Activated naive CD4-positive, alpha-beta T cell treated with anti-CD3 and anti-CD28 coated beads, Interleukin-2, amount 50 U/mL, for 24 hours (primary cell): ENCODE data around the gene CD7.
A peak's percentile ranks its signal among the peaks of the same experiment; 100 is the strongest.
"Not testable (repeated sequence)": the region's sequence is repeated elsewhere in the genome, so short reads cannot be mapped to it uniquely, and the experiment has no call there.

Experiments used
- H3K27ac Mint-ChIP-seq: one replicate; pipeline ENCODE4 v1.8.0; 2021; ENCODE audit warnings: mild to moderate bottlenecking, mixed read lengths
- H3K27me3 Mint-ChIP-seq: one replicate; pipeline ENCODE4 v1.8.0; 2021; ENCODE audit warnings: mixed read lengths
- H3K36me3 Mint-ChIP-seq: one replicate; pipeline ENCODE4 v1.8.0; 2021; ENCODE audit warnings: mixed read lengths
- H3K4me1 Mint-ChIP-seq: one replicate; pipeline ENCODE4 v1.8.0; 2021; ENCODE audit warnings: mixed read lengths
- H3K4me3 Mint-ChIP-seq: one replicate; pipeline ENCODE4 v1.8.0; 2021; ENCODE audit warnings: mild to moderate bottlenecking, mixed read lengths
- H3K9me3 Mint-ChIP-seq: one replicate; pipeline ENCODE4 v1.8.0; 2021; ENCODE audit warnings: mixed read lengths

The CD7 gene

GRCh38 chr17:82350182-82351030 is 33.0 kb upstream of the CD7 start:
- H3K27me3 Mint-ChIP-seq = peaks cover 2% of the 10 kb centered on the region

GRCh38 chr17:82349287-82349701 is 31.9 kb upstream of the CD7 start:
- no peaks in the 10 kb centered on the region for H3K36me3 Mint-ChIP-seq
- peaks cover 2% of the 10 kb centered on the region for H3K27me3 Mint-ChIP-seq
- no peak overlapping the region for H3K4me3 Mint-ChIP-seq
- peaks cover 7% of the 10 kb centered on the region for H3K4me1 Mint-ChIP-seq
- H3K27ac Mint-ChIP-seq = no peak overlapping the region
- H3K9me3 Mint-ChIP-seq = no peaks in the 10 kb centered on the region

More at GRCh38 chr17:82350182-82351030, 33.0 kb upstream of the CD7 start:
- Mint-ChIP-seq H3K9me3 (no peaks in the 10 kb centered on the region), H3K36me3 (no peaks in the 10 kb centered on the region), H3K4me1 (peaks cover 7% of the 10 kb centered on the region), H3K27ac (no peak overlapping the region), H3K4me3 (no peak overlapping the region)

- H3K36me3 Mint-ChIP-seq = no peaks in the 10 kb centered on the region
- peaks cover 2% of the 10 kb centered on the region for H3K27me3 Mint-ChIP-seq
- no peaks in the 10 kb centered on the region for H3K9me3 Mint-ChIP-seq
- H3K27ac Mint-ChIP-seq = no peak overlapping the region
- no peak overlapping the region for H3K4me3 Mint-ChIP-seq
- peaks cover 7% of the 10 kb centered on the region for H3K4me1 Mint-ChIP-seq
These were observed 31.5 kb upstream of the CD7 start for GRCh38 chr17:82348866-82349265.

GRCh38 chr17:82348434-82348833 is 31.0 kb upstream of the CD7 start:
- peaks cover 7% of the 10 kb centered on the region for H3K4me1 Mint-ChIP-seq
- H3K4me3 Mint-ChIP-seq = no peak overlapping the region
- no peak overlapping the region for H3K27ac Mint-ChIP-seq
- H3K9me3 Mint-ChIP-seq = no peaks in the 10 kb centered on the region
- peaks cover 2% of the 10 kb centered on the region for H3K27me3 Mint-ChIP-seq
- H3K36me3 Mint-ChIP-seq = no peaks in the 10 kb centered on the region

GRCh38 chr17:82347994-82348393 is 30.6 kb upstream of the CD7 start:
- not testable (repeated sequence) for H3K4me1 Mint-ChIP-seq, H3K4me3 Mint-ChIP-seq, H3K27ac Mint-ChIP-seq, H3K27me3 Mint-ChIP-seq, H3K9me3 Mint-ChIP-seq, H3K36me3 Mint-ChIP-seq

- H3K36me3 Mint-ChIP-seq = no peaks in the 10 kb centered on the region
These were observed 29.2 kb upstream of the CD7 start for GRCh38 chr17:82346342-82347300.

GRCh38 chr17:82345151-82345976 is 28.0 kb upstream of the CD7 start:
- Mint-ChIP-seq H3K27me3 (peaks cover 2% of the 10 kb centered on the region), H3K4me1 (peaks cover 13% of the 10 kb centered on the region), H3K9me3 (no peaks in the 10 kb centered on the region), H3K36me3 (no peaks in the 10 kb centered on the region), H3K27ac (no peak overlapping the region), H3K4me3 (no peak overlapping the region)

More at GRCh38 chr17:82346342-82347300, 29.2 kb upstream of the CD7 start:
- Mint-ChIP-seq H3K4me3 (peak overlapping the region; percentile 8), H3K27me3 (peaks cover 2% of the 10 kb centered on the region), H3K4me1 (peaks cover 7% of the 10 kb centered on the region), H3K9me3 (no peaks in the 10 kb centered on the region), H3K27ac (peak overlapping the region; percentile 1)

- Mint-ChIP-seq H3K4me1 (peaks cover 13% of the 10 kb centered on the region), H3K27ac (no peak overlapping the region), H3K9me3 (no peaks in the 10 kb centered on the region), H3K27me3 (peaks cover 2% of the 10 kb centered on the region), H3K36me3 (no peaks in the 10 kb centered on the region), H3K4me3 (no peak overlapping the region)
These were observed 26.9 kb upstream of the CD7 start for GRCh38 chr17:82344175-82344907.

- peaks cover 13% of the 10 kb centered on the region for H3K4me1 Mint-ChIP-seq
- H3K4me3 Mint-ChIP-seq = no peak overlapping the region
- H3K9me3 Mint-ChIP-seq = no peaks in the 10 kb centered on the region
- peak overlapping the region; percentile 65 for H3K27ac Mint-ChIP-seq
- no peaks in the 10 kb centered on the region for H3K27me3 Mint-ChIP-seq
- no peaks in the 10 kb centered on the region for H3K36me3 Mint-ChIP-seq
These were observed 26.2 kb upstream of the CD7 start for GRCh38 chr17:82343560-82343959.

- Mint-ChIP-seq H3K4me3 (no peak overlapping the region), H3K9me3 (no peaks in the 10 kb centered on the region), H3K4me1 (peaks cover 13% of the 10 kb centered on the region), H3K27ac (no peak overlapping the region), H3K27me3 (no peaks in the 10 kb centered on the region), H3K36me3 (no peaks in the 10 kb centered on the region)
These were observed 25.1 kb upstream of the CD7 start for GRCh38 chr17:82342361-82343079.

GRCh38 chr17:82339634-82340580 is 22.5 kb upstream of the CD7 start:
- Mint-ChIP-seq H3K4me1 (peaks cover 17% of the 10 kb centered on the region), H3K27ac (peak overlapping the region; percentile 17), H3K9me3 (no peaks in the 10 kb centered on the region), H3K36me3 (no peaks in the 10 kb centered on the region), H3K4me3 (no peak overlapping the region), H3K27me3 (no peaks in the 10 kb centered on the region)

GRCh38 chr17:82338858-82339633 is 21.6 kb upstream of the CD7 start:
- Mint-ChIP-seq H3K9me3 (no peaks in the 10 kb centered on the region), H3K4me1 (peaks cover 23% of the 10 kb centered on the region), H3K27me3 (no peaks in the 10 kb centered on the region), H3K4me3 (no peak overlapping the region), H3K27ac (peak overlapping the region; percentile 17), H3K36me3 (no peaks in the 10 kb centered on the region)
